ENCODE measurements around the gene CFB.
A peak's percentile ranks its signal among the peaks of the same experiment; 100 is the strongest.
"Not testable (repeated sequence)": the region's sequence is repeated elsewhere in the genome, so short reads cannot be mapped to it uniquely, and the experiment has no call there.

The CFB gene

DNA sequence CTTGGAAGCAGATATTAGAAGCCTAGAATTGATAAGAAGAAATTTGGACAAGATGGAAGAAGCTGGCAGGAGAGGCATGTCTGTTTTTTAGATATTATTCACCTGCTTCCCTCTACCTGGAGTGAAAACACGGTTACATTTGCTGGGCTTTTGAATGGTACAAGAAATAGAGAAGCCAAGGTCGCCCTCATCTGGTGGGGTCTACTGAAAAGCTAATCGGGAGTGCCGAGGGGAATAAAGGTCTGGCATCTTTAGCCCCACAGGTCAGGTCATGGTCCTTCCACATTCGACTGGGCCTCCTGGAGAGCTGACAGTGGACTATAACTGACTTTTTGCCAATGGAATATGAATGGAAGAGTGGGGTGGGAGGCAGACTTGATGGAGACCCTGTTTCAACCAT lies 23.0 kb upstream of the CFB start:
- H3K9me3 ChIP-seq (ENCODE audit: severe bottlenecking): no peaks in the 10 kb centered on the region
- ATAC-seq (ENCODE audit: low read depth) (0 out of 3 replicates have a peak, but pooled peaks have one; percentile 17), DNase-seq (ENCODE audit: low spot score) (no peak)
- no peaks in the 10 kb centered on the region for H3K4me1 ChIP-seq (ENCODE audit: insufficient read depth, poor library complexity, severe bottlenecking)
- no peaks in the 10 kb centered on the region for H3K36me3 ChIP-seq (ENCODE audit: low read depth)
- TF ChIP-seq, protein P1, sequence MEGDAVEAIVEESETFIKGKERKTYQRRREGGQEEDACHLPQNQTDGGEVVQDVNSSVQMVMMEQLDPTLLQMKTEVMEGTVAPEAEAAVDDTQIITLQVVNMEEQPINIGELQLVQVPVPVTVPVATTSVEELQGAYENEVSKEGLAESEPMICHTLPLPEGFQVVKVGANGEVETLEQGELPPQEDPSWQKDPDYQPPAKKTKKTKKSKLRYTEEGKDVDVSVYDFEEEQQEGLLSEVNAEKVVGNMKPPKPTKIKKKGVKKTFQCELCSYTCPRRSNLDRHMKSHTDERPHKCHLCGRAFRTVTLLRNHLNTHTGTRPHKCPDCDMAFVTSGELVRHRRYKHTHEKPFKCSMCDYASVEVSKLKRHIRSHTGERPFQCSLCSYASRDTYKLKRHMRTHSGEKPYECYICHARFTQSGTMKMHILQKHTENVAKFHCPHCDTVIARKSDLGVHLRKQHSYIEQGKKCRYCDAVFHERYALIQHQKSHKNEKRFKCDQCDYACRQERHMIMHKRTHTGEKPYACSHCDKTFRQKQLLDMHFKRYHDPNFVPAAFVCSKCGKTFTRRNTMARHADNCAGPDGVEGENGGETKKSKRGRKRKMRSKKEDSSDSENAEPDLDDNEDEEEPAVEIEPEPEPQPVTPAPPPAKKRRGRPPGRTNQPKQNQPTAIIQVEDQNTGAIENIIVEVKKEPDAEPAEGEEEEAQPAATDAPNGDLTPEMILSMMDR (IDR thresholded peaks at IDR 0.05; ENCODE audit: poor library complexity, severe bottlenecking): no peak
- H3K4me3 ChIP-seq (ENCODE audit: severe bottlenecking): no peak overlapping the region
- H3K27me3 ChIP-seq (ENCODE audit: insufficient read depth, poor library complexity, severe bottlenecking): no peaks in the 10 kb centered on the region
- no peak overlapping the region for H3K27ac ChIP-seq (ENCODE audit: poor library complexity, severe bottlenecking)

DNA sequence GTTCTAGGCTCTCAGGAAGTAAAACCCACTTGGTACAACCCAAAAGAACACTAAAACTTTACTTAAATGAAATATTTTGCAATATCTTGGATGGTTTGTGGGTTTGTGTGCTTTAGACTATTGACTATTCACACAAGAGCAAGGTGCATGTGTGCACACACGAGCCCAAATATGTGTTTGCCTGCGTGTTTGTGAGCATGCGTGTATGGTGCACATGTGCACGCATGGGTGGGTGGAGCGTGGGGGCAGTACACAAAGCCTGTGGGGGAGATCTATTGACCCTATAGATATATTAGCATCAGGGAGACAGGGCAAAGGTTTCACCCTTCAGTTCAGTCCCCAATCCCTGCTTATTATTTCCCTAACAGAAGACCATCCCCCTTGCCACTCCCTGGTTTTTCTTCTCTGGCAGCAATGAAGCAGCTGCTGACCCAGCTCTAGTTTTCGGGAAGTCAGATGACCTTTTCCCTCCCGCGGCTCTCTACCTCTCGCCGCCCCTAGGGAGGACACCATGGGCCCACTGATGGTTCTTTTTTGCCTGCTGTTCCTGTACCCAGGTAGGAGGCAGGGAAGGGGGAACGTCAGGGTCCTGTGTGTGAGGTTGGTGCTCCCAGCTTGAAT lies 18.5 kb upstream of the CFB start, which contains the start of gene C2:
TSS of gene C2 (plus strand) at position 476 of the 621 bp plus-strand sequence. CDS start at position 512, 36 bp downstream.
- peaks cover 1% of the 10 kb centered on the region for H3K9me3 ChIP-seq (ENCODE audit: severe bottlenecking)
- H3K4me1 ChIP-seq (ENCODE audit: insufficient read depth, poor library complexity, severe bottlenecking): no peaks in the 10 kb centered on the region
- H3K27me3 ChIP-seq (ENCODE audit: insufficient read depth, poor library complexity, severe bottlenecking): no peaks in the 10 kb centered on the region
- H3K27ac ChIP-seq (ENCODE audit: poor library complexity, severe bottlenecking): no peak within 1 kb of the TSS
- DNase-seq (ENCODE audit: low spot score): no peak
- ATAC-seq (ENCODE audit: low read depth): no peak
- no peaks in the 10 kb centered on the region for H3K36me3 ChIP-seq (ENCODE audit: low read depth)
- TF ChIP-seq, protein P1 (IDR thresholded peaks at IDR 0.05; ENCODE audit: poor library complexity, severe bottlenecking): no peak
- H3K4me3 ChIP-seq (ENCODE audit: severe bottlenecking): no peak within 1 kb of the TSS

DNA sequence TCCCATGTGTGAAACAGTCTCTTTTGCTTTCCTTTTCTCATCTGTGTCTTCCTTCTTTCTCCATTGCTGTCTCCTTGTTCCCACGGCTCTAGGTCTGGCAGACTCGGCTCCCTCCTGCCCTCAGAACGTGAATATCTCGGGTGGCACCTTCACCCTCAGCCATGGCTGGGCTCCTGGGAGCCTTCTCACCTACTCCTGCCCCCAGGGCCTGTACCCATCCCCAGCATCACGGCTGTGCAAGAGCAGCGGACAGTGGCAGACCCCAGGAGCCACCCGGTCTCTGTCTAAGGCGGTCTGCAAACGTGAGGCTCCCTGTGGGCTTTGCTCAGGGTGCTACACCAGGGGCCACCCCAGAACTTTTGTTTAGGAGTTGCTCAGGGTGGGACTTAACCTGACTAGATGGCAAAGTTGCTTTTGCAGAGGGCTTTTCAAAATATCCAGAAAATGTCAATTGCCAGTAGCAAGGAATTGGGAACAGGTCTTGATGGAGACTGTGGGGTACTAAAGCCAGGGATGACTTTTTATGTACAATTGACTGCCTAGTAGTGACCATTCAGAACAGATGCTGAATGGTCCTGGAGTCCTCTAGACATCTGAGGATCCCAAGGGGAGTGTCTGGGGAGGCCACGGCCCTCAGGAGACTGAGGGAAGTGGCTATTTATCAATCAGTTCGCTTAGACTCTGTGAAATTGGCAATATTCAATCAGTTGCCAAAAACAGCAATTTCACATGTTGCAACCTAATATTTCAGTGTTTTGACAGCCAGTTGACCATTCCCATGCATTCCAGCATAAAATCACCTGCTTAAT lies 17.8 kb upstream of the CFB start:
- Histone ChIP-seq H3K27ac (ENCODE audit: poor library complexity, severe bottlenecking) (no peak overlapping the region), H3K4me1 (ENCODE audit: insufficient read depth, poor library complexity, severe bottlenecking) (no peaks in the 10 kb centered on the region), H3K36me3 (ENCODE audit: low read depth) (no peaks in the 10 kb centered on the region), H3K9me3 (ENCODE audit: severe bottlenecking) (peaks cover 1% of the 10 kb centered on the region), H3K27me3 (ENCODE audit: insufficient read depth, poor library complexity, severe bottlenecking) (no peaks in the 10 kb centered on the region), H3K4me3 (ENCODE audit: severe bottlenecking) (no peak overlapping the region)
- no peak for ATAC-seq (ENCODE audit: low read depth)
- no peak for DNase-seq (ENCODE audit: low spot score)
- TF ChIP-seq, protein P1 (IDR thresholded peaks at IDR 0.05; ENCODE audit: poor library complexity, severe bottlenecking): no peak

DNA sequence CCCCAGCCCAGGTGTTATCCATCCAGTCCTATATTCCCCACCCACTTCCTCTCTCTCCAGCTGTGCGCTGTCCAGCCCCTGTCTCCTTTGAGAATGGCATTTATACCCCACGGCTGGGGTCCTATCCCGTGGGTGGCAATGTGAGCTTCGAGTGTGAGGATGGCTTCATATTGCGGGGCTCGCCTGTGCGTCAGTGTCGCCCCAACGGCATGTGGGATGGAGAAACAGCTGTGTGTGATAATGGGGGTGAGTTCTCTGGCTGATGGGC lies 17.3 kb upstream of the CFB start:
- Histone ChIP-seq H3K27ac (ENCODE audit: poor library complexity, severe bottlenecking) (no peak overlapping the region), H3K4me1 (ENCODE audit: insufficient read depth, poor library complexity, severe bottlenecking) (no peaks in the 10 kb centered on the region), H3K9me3 (ENCODE audit: severe bottlenecking) (peaks cover 1% of the 10 kb centered on the region), H3K4me3 (ENCODE audit: severe bottlenecking) (no peak overlapping the region), H3K36me3 (ENCODE audit: low read depth) (no peaks in the 10 kb centered on the region), H3K27me3 (ENCODE audit: insufficient read depth, poor library complexity, severe bottlenecking) (no peaks in the 10 kb centered on the region)
- TF ChIP-seq, protein P1 (IDR thresholded peaks at IDR 0.05; ENCODE audit: poor library complexity, severe bottlenecking): no peak
- ATAC-seq (ENCODE audit: low read depth) (no peak), DNase-seq (ENCODE audit: low spot score) (no peak)

DNA sequence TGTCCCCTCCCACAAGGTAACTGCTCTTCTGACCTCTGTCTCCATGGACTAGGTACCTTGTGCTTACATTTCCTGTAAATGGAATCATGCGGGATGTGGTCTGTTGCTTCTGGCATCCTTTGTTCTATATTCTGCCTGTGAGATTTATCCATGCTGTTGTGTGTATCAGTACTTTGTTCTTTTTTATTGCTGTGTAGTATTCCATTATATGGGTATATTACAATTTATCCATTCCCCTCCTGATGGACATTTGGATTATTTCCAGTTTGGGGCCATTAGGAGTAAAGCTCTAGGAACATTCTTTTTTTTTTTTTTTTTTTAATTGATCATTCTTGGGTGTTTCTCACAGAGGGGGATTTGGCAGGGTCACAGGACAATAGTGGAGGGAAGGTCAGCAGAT lies 14.9 kb upstream of the CFB start:
- Histone ChIP-seq H3K27ac (ENCODE audit: poor library complexity, severe bottlenecking) (no peak overlapping the region), H3K4me3 (ENCODE audit: severe bottlenecking) (no peak overlapping the region), H3K36me3 (ENCODE audit: low read depth) (no peaks in the 10 kb centered on the region), H3K27me3 (ENCODE audit: insufficient read depth, poor library complexity, severe bottlenecking) (no peaks in the 10 kb centered on the region), H3K4me1 (ENCODE audit: insufficient read depth, poor library complexity, severe bottlenecking) (no peaks in the 10 kb centered on the region), H3K9me3 (ENCODE audit: severe bottlenecking) (peaks cover 1% of the 10 kb centered on the region)
- ATAC-seq (ENCODE audit: low read depth) (no peak), DNase-seq (ENCODE audit: low spot score) (no peak)
- TF ChIP-seq, protein P1 (IDR thresholded peaks at IDR 0.05; ENCODE audit: poor library complexity, severe bottlenecking): no peak

DNA sequence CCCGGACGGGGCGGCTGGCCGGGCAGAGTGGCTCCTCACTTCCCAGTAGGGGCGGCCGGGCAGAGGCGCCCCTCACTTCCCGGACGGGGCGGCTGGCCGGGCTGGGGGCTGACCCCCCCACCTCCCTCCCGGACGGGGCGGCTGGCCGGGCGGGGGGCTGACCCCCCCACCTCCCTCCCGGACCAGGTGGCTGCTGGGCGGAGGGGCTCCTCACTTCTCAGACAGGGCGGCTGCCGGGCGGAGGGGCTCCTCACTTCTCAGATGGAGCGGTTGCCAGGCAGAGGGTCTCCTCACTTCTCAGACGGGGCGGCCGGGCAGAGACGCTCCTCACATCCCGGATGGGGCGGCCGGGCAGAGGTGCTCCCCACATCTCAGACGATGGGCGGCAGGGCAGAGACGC lies 13.8 kb upstream of the CFB start:
- H3K9me3 ChIP-seq (ENCODE audit: severe bottlenecking); ATAC-seq (ENCODE audit: low read depth); H3K4me1 ChIP-seq (ENCODE audit: insufficient read depth, poor library complexity, severe bottlenecking); H3K27me3 ChIP-seq (ENCODE audit: insufficient read depth, poor library complexity, severe bottlenecking); H3K4me3 ChIP-seq (ENCODE audit: severe bottlenecking); DNase-seq (ENCODE audit: low spot score); H3K36me3 ChIP-seq (ENCODE audit: low read depth); H3K27ac ChIP-seq (ENCODE audit: poor library complexity, severe bottlenecking): not testable (repeated sequence)
